Aorta (tissue), 5 donors: ENCODE results near the gene UMODL1. TPM values are rescaled to one million over a fixed set of nuclear protein-coding genes. Genes with fewer than 3 reads are reported as not detected.
A peak's percentile ranks its signal among the peaks of the same experiment; 100 is the strongest.

ENCODE experiments used
- ATAC-seq: fragments of 200-7000 bp; cut with Tn5 transposase; one replicate; pipeline ENCODE4 v1.9.1; 2022; ENCODE audit warnings: moderate library complexity; ENCODE audit not compliant: low FRiP score
- DNase-seq, 2 donors: peaks; one replicate each; pipeline ENCODE4 v3.0.0-alpha.2; 2020
- H3K27ac ChIP-seq, 2 donors: one replicate each; pipeline ENCODE4 v1.5.1; 2013; ENCODE audit warnings: low read length in 2 of 2, mild to moderate bottlenecking in 2 of 2, moderate library complexity in 2 of 2, control low read depth in 1 of 2, inconsistent platforms in 1 of 2, low read depth in 1 of 2
- H3K27me3 ChIP-seq, 2 donors: one replicate each; pipeline ENCODE4 v1.6.1; 2013; ENCODE audit warnings: control low read depth in 1 of 2, low read length in 1 of 2, mild to moderate bottlenecking in 1 of 2, moderate library complexity in 1 of 2; ENCODE audit not compliant: insufficient read depth in 2 of 2, control insufficient read depth in 1 of 2
- H3K36me3 ChIP-seq, 2 donors: one replicate each; pipeline ENCODE4 v1.6.1; 2013; ENCODE audit warnings: control low read depth in 1 of 2, low read length in 1 of 2, mild to moderate bottlenecking in 1 of 2; ENCODE audit not compliant: insufficient read depth in 2 of 2, control insufficient read depth in 1 of 2
- H3K4me1 ChIP-seq, 2 donors: one replicate each; pipeline ENCODE4 v1.6.1; 2013; ENCODE audit warnings: low read length in 2 of 2, control low read depth in 1 of 2, mild to moderate bottlenecking in 1 of 2, moderate library complexity in 1 of 2; ENCODE audit not compliant: insufficient read depth in 2 of 2, control insufficient read depth in 1 of 2
- H3K4me3 ChIP-seq, 2 donors: one replicate each; pipeline ENCODE4 v1.5.1; 2013; ENCODE audit warnings: low read length in 2 of 2, control low read depth in 1 of 2, mild to moderate bottlenecking in 1 of 2
- H3K9me3 ChIP-seq: one replicate; pipeline ENCODE4 v1.6.1; 2013; ENCODE audit warnings: mild to moderate bottlenecking, low read length; ENCODE audit not compliant: control insufficient read depth
- WGBS, 2 donors: extraction: QIAGEN DNeasy Blood & Tissue Kit; methylation state at CpG; one replicate each; pipeline ENCODE4 v1.1.7; 2013; 5-methylcytosine and 5-hydroxymethylcytosine counted together
- intact Hi-C, 2 donors: fragments of 100-400 bp; cut with DNase I; formaldehyde crosslinking; loops; one replicate each; pipeline versions ENCODE4 v1.14.2 to v1.15.0; 2022
- polyA plus RNA-seq, 2 donors: library from polyadenylated mRNA; stranded (reverse); fragments of 200-250 nt; gene quantifications; one replicate each; pipeline ENCODE4 v1.2.3, GENCODE V29; 2013
- total RNA-seq, 2 donors: library from RNA; stranded (reverse); fragmentation: NEBNext Ultra II Directional; extraction: Animal tissue kit (Norgen Biotek cat#: 25700); gene quantifications; one replicate each; pipeline ENCODE4 v1.2.1, GENCODE V29; 2021
- donor health status: healthy with polysubstance abuse.
- donor health status: Bipolar disorder and iron deficiency.
- donor health status: DM: no; HTN: no; CAD: no.
- donor health status: DM: no; HTN: no; CAD: no.
- donor health status: DM: yes; HTN: yes; CAD: no.

UMODL1 gene
- total and polyA plus RNA-seq, 4 donors, result 0.45 TPM; not detected in 3

DNA sequence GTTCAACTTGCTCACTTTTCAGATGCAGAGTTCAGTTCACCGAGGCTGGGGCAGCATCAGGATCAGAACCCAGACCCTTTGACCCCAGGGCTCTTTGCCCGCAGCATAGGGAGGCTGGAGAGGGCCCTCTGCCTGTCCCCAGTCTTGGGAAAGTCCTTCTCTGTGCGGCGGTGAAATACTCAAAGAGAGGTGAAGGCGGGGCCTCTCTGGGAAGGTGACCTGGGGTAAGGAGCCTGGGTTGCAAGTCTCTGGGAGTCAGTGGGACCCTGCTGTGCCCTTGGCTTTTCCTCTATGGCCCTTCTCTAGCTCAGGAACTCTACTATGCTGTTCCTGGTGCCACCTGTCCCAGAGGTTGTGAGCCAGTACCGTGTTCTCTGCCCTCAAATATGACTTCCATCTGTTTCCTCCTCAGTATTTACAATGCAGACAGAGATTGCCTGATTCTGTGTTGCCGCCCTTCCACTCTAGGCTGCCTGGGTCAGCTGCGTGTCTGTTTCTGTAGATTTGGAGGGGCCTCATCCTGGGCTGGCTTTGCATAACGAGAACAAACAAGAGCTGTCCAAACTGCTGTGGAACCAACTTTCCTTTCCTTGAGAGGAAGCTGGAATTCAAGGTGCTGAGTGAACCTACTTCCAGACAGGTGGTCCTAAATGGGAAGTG, 42.2 kb upstream of the UMODL1 start:
- no peaks in the 10 kb centered on the region for H3K36me3 ChIP-seq
- no peaks in the 10 kb centered on the region for H3K9me3 ChIP-seq
- H3K4me3 ChIP-seq, result no peak overlapping the region
- H3K27ac ChIP-seq, result no peak overlapping the region
- ATAC-seq, result no peak
- intact Hi-C loops, result no loop called here
- no peaks in the 10 kb centered on the region for H3K4me1 ChIP-seq
- DNase-seq, result no peak
- WGBS, 2 donors, result 93% methylated on average over 9 of the region's 9 CpGs
- no peaks in the 10 kb centered on the region for H3K27me3 ChIP-seq

DNA sequence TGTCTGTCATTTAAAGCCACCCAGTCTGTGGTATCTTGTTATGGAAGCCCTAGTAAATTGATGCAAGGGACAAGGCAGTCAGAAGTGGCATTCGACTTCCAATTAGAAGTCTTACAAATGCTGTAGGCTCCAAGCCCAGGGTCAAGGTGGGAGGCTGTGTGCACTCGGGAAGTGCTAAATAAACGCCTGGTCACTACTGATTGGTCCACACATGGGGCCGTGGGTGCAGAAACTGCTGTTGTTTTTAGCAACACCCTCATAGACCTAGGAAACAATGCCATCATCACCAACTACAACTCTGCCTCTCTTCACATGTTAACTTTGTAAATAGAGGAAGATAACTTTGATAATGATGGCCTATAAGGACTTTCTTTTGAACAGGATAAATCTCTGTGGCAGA, 40.8 kb upstream of the UMODL1 start:
- no peak overlapping the region for H3K4me3 ChIP-seq
- H3K36me3 ChIP-seq, result no peaks in the 10 kb centered on the region
- no peak overlapping the region for H3K27ac ChIP-seq
- intact Hi-C loops, result no loop called here
- H3K9me3 ChIP-seq, result no peaks in the 10 kb centered on the region
- ATAC-seq, result no peak
- no peaks in the 10 kb centered on the region for H3K4me1 ChIP-seq
- H3K27me3 ChIP-seq, result no peaks in the 10 kb centered on the region
- DNase-seq, result no peak
- 88 to 96% methylated on average over 4 of the region's 4 CpGs for WGBS, 2 donors

- ATAC-seq (no peak), DNase-seq (no peak)
- intact Hi-C loops, result no loop called here
- Histone ChIP-seq H3K27me3 (no peaks in the 10 kb centered on the region), H3K4me1 (no peaks in the 10 kb centered on the region), H3K9me3 (no peaks in the 10 kb centered on the region), H3K4me3 (no peak overlapping the region), H3K27ac (no peak overlapping the region), H3K36me3 (no peaks in the 10 kb centered on the region)
- 74 to 85% methylated on average over 9 of the region's 9 CpGs for WGBS, 2 donors
Measured at GRCh38 chr21:42031241-42031640, 39.9 kb upstream of the UMODL1 start.

DNA sequence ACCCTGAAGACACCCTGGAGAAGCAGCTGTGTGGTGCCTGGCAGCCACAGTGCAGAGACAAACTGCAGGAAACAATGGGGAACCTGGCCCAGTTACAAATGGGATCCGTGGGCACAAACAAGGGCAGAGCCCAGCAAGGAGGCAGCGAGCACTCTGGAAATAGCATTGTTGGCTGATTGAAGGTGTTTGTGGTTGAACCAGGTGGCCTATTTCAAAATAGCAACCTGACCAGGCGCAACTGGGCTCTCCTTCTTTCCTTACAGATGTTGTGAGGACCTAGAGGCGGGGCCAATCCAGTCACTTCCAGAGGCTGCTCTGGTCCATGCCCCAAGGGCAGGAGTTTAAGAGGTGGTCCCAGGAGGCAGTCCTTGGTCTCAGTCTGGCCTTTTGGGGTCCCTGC, 39.3 kb upstream of the UMODL1 start:
- intact Hi-C loops, result no loop called here
- WGBS, 2 donors, result 83 to 87% methylated on average over 4 of the region's 4 CpGs
- no peak overlapping the region for H3K27ac ChIP-seq
- H3K4me3 ChIP-seq, result no peak overlapping the region
- H3K36me3 ChIP-seq, result no peaks in the 10 kb centered on the region
- ATAC-seq (no peak), DNase-seq (no peak)
- no peaks in the 10 kb centered on the region for H3K27me3 ChIP-seq
- H3K9me3 ChIP-seq, result no peaks in the 10 kb centered on the region
- H3K4me1 ChIP-seq, result no peaks in the 10 kb centered on the region

GRCh38 chr21:42032266-42032665, 38.9 kb upstream of the UMODL1 start:
- DNase-seq, result no peak
- ATAC-seq, result no peak
- Histone ChIP-seq H3K9me3 (no peaks in the 10 kb centered on the region), H3K4me3 (no peak overlapping the region), H3K27ac (no peak overlapping the region), H3K36me3 (no peaks in the 10 kb centered on the region), H3K27me3 (no peaks in the 10 kb centered on the region), H3K4me1 (no peaks in the 10 kb centered on the region)
- intact Hi-C loops, result no loop called here
- whole genome bisulfite sequencing, 2 donors, result 92 to 98% methylated on average over 2 of the region's 2 CpGs

- no peaks in the 10 kb centered on the region for H3K27me3 ChIP-seq
- no peaks in the 10 kb centered on the region for H3K9me3 ChIP-seq
- H3K4me1 ChIP-seq, result no peaks in the 10 kb centered on the region
- 85 to 87% methylated on average over 3 of the region's 3 CpGs for WGBS, 2 donors
- no peak overlapping the region for H3K4me3 ChIP-seq
- H3K36me3 ChIP-seq, result no peaks in the 10 kb centered on the region
- intact Hi-C loops, result no loop called here
- DNase-seq, result peak in 1 of 2 donors; percentile 61
- H3K27ac ChIP-seq, result no peak overlapping the region
- ATAC-seq, result peak; percentile 33
Measured at GRCh38 chr21:42032968-42033367, 38.1 kb upstream of the UMODL1 start.

GRCh38 chr21:42036313-42036712, 34.8 kb upstream of the UMODL1 start:
- no peak overlapping the region for H3K27ac ChIP-seq
- no peaks in the 10 kb centered on the region for H3K27me3 ChIP-seq
- H3K4me1 ChIP-seq, result no peaks in the 10 kb centered on the region
- H3K9me3 ChIP-seq, result no peaks in the 10 kb centered on the region
- intact Hi-C loops, result no loop called here
- H3K4me3 ChIP-seq, result no peak overlapping the region
- 92 to 93% methylated on average over 2 of the region's 2 CpGs for WGBS, 2 donors
- H3K36me3 ChIP-seq, result no peaks in the 10 kb centered on the region
- no peak for DNase-seq
- ATAC-seq, result no peak

DNA sequence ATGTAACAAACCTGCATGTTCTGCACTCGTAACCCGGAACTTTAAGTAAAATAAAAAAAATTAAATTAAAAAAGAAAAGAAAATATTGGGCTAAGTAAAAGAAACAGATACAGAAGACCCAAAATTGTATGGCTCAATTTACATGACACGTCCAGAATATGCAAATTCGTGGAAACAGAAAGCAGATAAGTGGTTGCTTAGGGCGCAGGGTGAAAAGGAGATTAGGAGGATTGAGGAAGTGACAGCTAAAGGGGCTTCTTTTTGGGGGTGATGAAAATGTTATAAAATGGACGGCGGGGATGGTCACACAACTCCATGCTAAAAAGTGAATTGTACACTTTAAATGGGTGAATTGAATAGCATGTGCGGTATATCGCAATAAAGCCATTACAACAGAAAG, 33.6 kb upstream of the UMODL1 start:
- intact Hi-C loops, result no loop called here
- 95 to 97% methylated on average over 9 of the region's 9 CpGs for WGBS, 2 donors
- H3K27ac ChIP-seq, result no peak overlapping the region
- DNase-seq (no peak), ATAC-seq (no peak)
- H3K9me3 ChIP-seq, result no peaks in the 10 kb centered on the region
- H3K27me3 ChIP-seq, result no peaks in the 10 kb centered on the region
- no peak overlapping the region for H3K4me3 ChIP-seq
- no peaks in the 10 kb centered on the region for H3K4me1 ChIP-seq
- no peaks in the 10 kb centered on the region for H3K36me3 ChIP-seq

GRCh38 chr21:42037943-42038342, 33.2 kb upstream of the UMODL1 start:
- 76 to 80% methylated on average over 12 of the region's 12 CpGs for WGBS, 2 donors
- Histone ChIP-seq H3K36me3 (no peaks in the 10 kb centered on the region), H3K9me3 (no peaks in the 10 kb centered on the region), H3K27me3 (no peaks in the 10 kb centered on the region), H3K27ac (no peak overlapping the region), H3K4me1 (no peaks in the 10 kb centered on the region), H3K4me3 (no peak overlapping the region)
- intact Hi-C loops, result no loop called here
- no peak for ATAC-seq
- peak in 1 of 2 donors; percentile 47 for DNase-seq
